ENCODE results near the gene ADGRG7.

The ADGRG7 gene

GRCh38 chr3:100725935-100726513 lies 116.6 kb downstream of the ADGRG7 start:
- no peak for DNase-seq (ENCODE audit: low read depth)
- Histone ChIP-seq H3K27me3 (replicated peaks; ENCODE audit: control insufficient read depth, insufficient read depth, low read length) (no peaks in the 10 kb centered on the region), H3K9ac (ENCODE audit: low read length) (no peak overlapping the region), H3K9me3 (ENCODE audit: control insufficient read depth, low read length) (no peaks in the 10 kb centered on the region), H3K4me1 (ENCODE audit: control insufficient read depth, insufficient read depth, low read length) (peaks cover 6% of the 10 kb centered on the region), H3K4me3 (ENCODE audit: low read length) (no peak overlapping the region), H3K36me3 (ENCODE audit: control insufficient read depth, insufficient read depth, low read length, severe bottlenecking) (peaks cover 88% of the 10 kb centered on the region)

GRCh38 chr3:100726706-100727105 lies 117.3 kb downstream of the ADGRG7 start:
- no peak for DNase-seq (ENCODE audit: low read depth)
- H3K27me3 ChIP-seq (replicated peaks; ENCODE audit: control insufficient read depth, insufficient read depth, low read length), result no peaks in the 10 kb centered on the region
- no peaks in the 10 kb centered on the region for H3K9me3 ChIP-seq (ENCODE audit: control insufficient read depth, low read length)
- H3K9ac ChIP-seq (ENCODE audit: low read length), result no peak overlapping the region
- peaks cover 88% of the 10 kb centered on the region for H3K36me3 ChIP-seq (ENCODE audit: control insufficient read depth, insufficient read depth, low read length, severe bottlenecking)
- H3K4me1 ChIP-seq (ENCODE audit: control insufficient read depth, insufficient read depth, low read length), result peaks cover 6% of the 10 kb centered on the region
- H3K4me3 ChIP-seq (ENCODE audit: low read length), result no peak overlapping the region

GRCh38 chr3:100730524-100730923 lies 121.1 kb downstream of the ADGRG7 start:
- peaks cover 22% of the 10 kb centered on the region for H3K4me1 ChIP-seq (ENCODE audit: control insufficient read depth, insufficient read depth, low read length)
- H3K9ac ChIP-seq (ENCODE audit: low read length), result no peak overlapping the region
- H3K4me3 ChIP-seq (ENCODE audit: low read length), result no peak overlapping the region
- H3K27me3 ChIP-seq (replicated peaks; ENCODE audit: control insufficient read depth, insufficient read depth, low read length), result no peaks in the 10 kb centered on the region
- H3K36me3 ChIP-seq (ENCODE audit: control insufficient read depth, insufficient read depth, low read length, severe bottlenecking), result peaks cover 88% of the 10 kb centered on the region
- DNase-seq (ENCODE audit: low read depth), result no peak
- no peaks in the 10 kb centered on the region for H3K9me3 ChIP-seq (ENCODE audit: control insufficient read depth, low read length)

- Histone ChIP-seq H3K4me3 (ENCODE audit: low read length) (no peak overlapping the region), H3K9ac (ENCODE audit: low read length) (no peak overlapping the region), H3K9me3 (ENCODE audit: control insufficient read depth, low read length) (no peaks in the 10 kb centered on the region), H3K36me3 (ENCODE audit: control insufficient read depth, insufficient read depth, low read length, severe bottlenecking) (peaks cover 90% of the 10 kb centered on the region), H3K27me3 (replicated peaks; ENCODE audit: control insufficient read depth, insufficient read depth, low read length) (no peaks in the 10 kb centered on the region), H3K4me1 (ENCODE audit: control insufficient read depth, insufficient read depth, low read length) (peaks cover 36% of the 10 kb centered on the region)
- DNase-seq (ENCODE audit: low read depth), result no peak
These were observed 123.0 kb downstream of the ADGRG7 start for GRCh38 chr3:100732435-100732834.

- peaks cover 38% of the 10 kb centered on the region for H3K4me1 ChIP-seq (ENCODE audit: control insufficient read depth, insufficient read depth, low read length)
- H3K9ac ChIP-seq (ENCODE audit: low read length), result no peak overlapping the region
- peak; percentile 58 for DNase-seq (ENCODE audit: low read depth)
- no peak overlapping the region for H3K4me3 ChIP-seq (ENCODE audit: low read length)
- H3K27me3 ChIP-seq (replicated peaks; ENCODE audit: control insufficient read depth, insufficient read depth, low read length), result no peaks in the 10 kb centered on the region
- no peaks in the 10 kb centered on the region for H3K9me3 ChIP-seq (ENCODE audit: control insufficient read depth, low read length)
- H3K36me3 ChIP-seq (ENCODE audit: control insufficient read depth, insufficient read depth, low read length, severe bottlenecking), result peaks cover 94% of the 10 kb centered on the region
These were observed 127.9 kb downstream of the ADGRG7 start for GRCh38 chr3:100737334-100737733.

GRCh38 chr3:100740207-100740606 lies 130.8 kb downstream of the ADGRG7 start:
- Histone ChIP-seq H3K9me3 (ENCODE audit: control insufficient read depth, low read length) (no peaks in the 10 kb centered on the region), H3K9ac (ENCODE audit: low read length) (no peak overlapping the region), H3K27me3 (replicated peaks; ENCODE audit: control insufficient read depth, insufficient read depth, low read length) (no peaks in the 10 kb centered on the region), H3K4me3 (ENCODE audit: low read length) (no peak overlapping the region), H3K4me1 (ENCODE audit: control insufficient read depth, insufficient read depth, low read length) (peaks cover 25% of the 10 kb centered on the region), H3K36me3 (ENCODE audit: control insufficient read depth, insufficient read depth, low read length, severe bottlenecking) (peaks cover 99% of the 10 kb centered on the region)
- DNase-seq (ENCODE audit: low read depth), result no peak

GRCh38 chr3:100743535-100743934 lies 134.1 kb downstream of the ADGRG7 start:
- Histone ChIP-seq H3K36me3 (ENCODE audit: control insufficient read depth, insufficient read depth, low read length, severe bottlenecking) (peaks cover 99% of the 10 kb centered on the region), H3K9me3 (ENCODE audit: control insufficient read depth, low read length) (no peaks in the 10 kb centered on the region), H3K4me3 (ENCODE audit: low read length) (no peak overlapping the region), H3K4me1 (ENCODE audit: control insufficient read depth, insufficient read depth, low read length) (peaks cover 3% of the 10 kb centered on the region), H3K27me3 (replicated peaks; ENCODE audit: control insufficient read depth, insufficient read depth, low read length) (no peaks in the 10 kb centered on the region), H3K9ac (ENCODE audit: low read length) (no peak overlapping the region)
- no peak for DNase-seq (ENCODE audit: low read depth)

- Histone ChIP-seq H3K4me1 (ENCODE audit: control insufficient read depth, insufficient read depth, low read length) (peaks cover 6% of the 10 kb centered on the region), H3K4me3 (ENCODE audit: low read length) (no peak overlapping the region), H3K9ac (ENCODE audit: low read length) (no peak overlapping the region), H3K27me3 (replicated peaks; ENCODE audit: control insufficient read depth, insufficient read depth, low read length) (no peaks in the 10 kb centered on the region), H3K9me3 (ENCODE audit: control insufficient read depth, low read length) (no peaks in the 10 kb centered on the region), H3K36me3 (ENCODE audit: control insufficient read depth, insufficient read depth, low read length, severe bottlenecking) (peaks cover 99% of the 10 kb centered on the region)
- DNase-seq (ENCODE audit: low read depth), result no peak
These were observed 135.3 kb downstream of the ADGRG7 start for GRCh38 chr3:100744671-100745070.

Measured in adipocyte (in vitro differentiated cells).